ENCODE results near the gene TIMM44.

GRCh38 chr19:7982103-7982502, 38.6 kb upstream of the TIMM44 start:
- TF ChIP-seq CTCF (IDR thresholded peaks at IDR 0.05 in 8 of 11, conservative IDR thresholded peaks at IDR 0.05 in 3 of 11) (no peak), POLR2AphosphoS5 (IDR thresholded peaks at IDR 0.05) (peak in 1 of 3 donors; percentile 21), POLR2A (IDR thresholded peaks at IDR 0.05) (no peak)
